ENCODE data around the gene NUMBL.
A peak's percentile ranks its signal among the peaks of the same experiment; 100 is the strongest.

The NUMBL gene

GRCh38 chr19:40702337-40703012, 12.0 kb upstream of the NUMBL start:
- H3K27ac ChIP-seq (ENCODE audit: low read length) = no peak overlapping the region
- H3K27me3 ChIP-seq (ENCODE audit: control insufficient read depth, insufficient read depth, low read length) = no peaks in the 10 kb centered on the region
- H3K4me1 ChIP-seq (ENCODE audit: control insufficient read depth, insufficient read depth, low read length) = no peaks in the 10 kb centered on the region; the same call in none of the 2 replicates
- no peaks in the 10 kb centered on the region for H3K9me3 ChIP-seq (ENCODE audit: control insufficient read depth, insufficient read depth, low read length)
- peaks cover 26% of the 10 kb centered on the region for H3K36me3 ChIP-seq (ENCODE audit: control insufficient read depth, insufficient read depth, low read length)
- WGBS (ENCODE audit: insufficient coverage, insufficient read length) = 100% methylated on average over 1 of the region's 18 CpGs
- H3K4me3 ChIP-seq (ENCODE audit: low read length) = no peak overlapping the region
- no peak for DNase-seq (ENCODE audit: low read depth, low spot score)

DNA sequence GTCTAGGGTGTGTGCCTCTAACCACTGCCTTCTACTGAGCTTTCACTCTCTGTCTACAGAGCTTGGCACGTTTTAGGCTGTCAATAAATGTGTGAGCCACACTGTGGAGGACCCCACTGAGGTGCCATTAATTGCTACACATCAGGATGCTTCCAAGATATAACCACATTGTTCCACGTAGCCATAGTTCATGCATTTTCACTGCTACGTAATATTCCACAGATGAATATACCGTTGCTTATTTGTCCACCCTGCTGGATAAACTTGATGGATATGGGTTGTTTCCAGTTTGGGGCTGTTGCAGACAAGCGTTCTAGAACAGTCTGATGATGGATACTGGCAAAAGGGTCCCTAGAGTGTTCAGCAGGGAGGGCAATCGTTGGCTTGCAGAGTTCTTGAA, 11.3 kb upstream of the NUMBL start:
- H3K36me3 ChIP-seq (ENCODE audit: control insufficient read depth, insufficient read depth, low read length) = peaks cover 26% of the 10 kb centered on the region
- H3K4me1 ChIP-seq (ENCODE audit: control insufficient read depth, insufficient read depth, low read length) = no peaks in the 10 kb centered on the region; the same call in none of the 2 replicates
- no peaks in the 10 kb centered on the region for H3K27me3 ChIP-seq (ENCODE audit: control insufficient read depth, insufficient read depth, low read length)
- WGBS (ENCODE audit: insufficient coverage, insufficient read length) = no CpG with 5 or more reads among the region's 6 CpGs
- no peak for DNase-seq (ENCODE audit: low read depth, low spot score)
- no peak overlapping the region for H3K27ac ChIP-seq (ENCODE audit: low read length)
- H3K9me3 ChIP-seq (ENCODE audit: control insufficient read depth, insufficient read depth, low read length) = no peaks in the 10 kb centered on the region
- no peak overlapping the region for H3K4me3 ChIP-seq (ENCODE audit: low read length)

DNA sequence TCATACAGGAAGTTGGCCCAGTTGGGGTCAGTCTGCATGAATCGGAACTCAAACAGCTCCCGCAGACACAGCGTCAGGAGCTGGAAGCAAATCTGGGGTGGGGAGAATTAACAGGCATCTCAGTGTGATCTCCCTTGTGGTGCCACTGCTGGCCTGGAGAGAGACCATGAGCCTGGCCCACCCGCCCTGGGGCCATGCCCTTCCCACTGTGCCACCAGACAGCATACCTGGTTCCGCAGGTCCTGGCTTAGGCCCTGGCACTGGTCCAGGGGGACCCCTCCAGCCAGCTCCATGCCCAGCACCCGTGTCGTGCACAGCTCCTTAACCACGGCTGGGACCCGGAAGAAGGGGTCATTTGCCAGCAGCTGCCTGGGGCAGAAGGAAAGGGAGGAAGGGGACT, 9.6 kb upstream of the NUMBL start:
- Histone ChIP-seq H3K4me1 (ENCODE audit: control insufficient read depth, insufficient read depth, low read length) (no peaks in the 10 kb centered on the region; the same call in none of the 2 replicates), H3K36me3 (ENCODE audit: control insufficient read depth, insufficient read depth, low read length) (peaks cover 25% of the 10 kb centered on the region)
- no CpG with 5 or more reads among the region's 9 CpGs for WGBS (ENCODE audit: insufficient coverage, insufficient read length)

GRCh38 chr19:40697007-40697406, 6.6 kb upstream of the NUMBL start:
- no peaks in the 10 kb centered on the region; the same call in 1 of the 2 replicates for H3K4me1 ChIP-seq (ENCODE audit: control insufficient read depth, insufficient read depth, low read length)
- H3K27me3 ChIP-seq (ENCODE audit: control insufficient read depth, insufficient read depth, low read length) = no peaks in the 10 kb centered on the region
- peaks cover 14% of the 10 kb centered on the region for H3K36me3 ChIP-seq (ENCODE audit: control insufficient read depth, insufficient read depth, low read length)
- H3K27ac ChIP-seq (ENCODE audit: low read length) = no peak overlapping the region
- H3K9me3 ChIP-seq (ENCODE audit: control insufficient read depth, insufficient read depth, low read length) = no peaks in the 10 kb centered on the region
- WGBS (ENCODE audit: insufficient coverage, insufficient read length) = no CpG with 5 or more reads among the region's 6 CpGs
- no peak for DNase-seq (ENCODE audit: low read depth, low spot score)
- no peak overlapping the region for H3K4me3 ChIP-seq (ENCODE audit: low read length)

More for the DNA sequence above, 9.6 kb upstream of the NUMBL start:
- H3K27ac ChIP-seq (ENCODE audit: low read length) = no peak overlapping the region
- no peak for DNase-seq (ENCODE audit: low read depth, low spot score)
- no peak overlapping the region for H3K4me3 ChIP-seq (ENCODE audit: low read length)
- H3K27me3 ChIP-seq (ENCODE audit: control insufficient read depth, insufficient read depth, low read length) = no peaks in the 10 kb centered on the region
- H3K9me3 ChIP-seq (ENCODE audit: control insufficient read depth, insufficient read depth, low read length) = no peaks in the 10 kb centered on the region

DNA sequence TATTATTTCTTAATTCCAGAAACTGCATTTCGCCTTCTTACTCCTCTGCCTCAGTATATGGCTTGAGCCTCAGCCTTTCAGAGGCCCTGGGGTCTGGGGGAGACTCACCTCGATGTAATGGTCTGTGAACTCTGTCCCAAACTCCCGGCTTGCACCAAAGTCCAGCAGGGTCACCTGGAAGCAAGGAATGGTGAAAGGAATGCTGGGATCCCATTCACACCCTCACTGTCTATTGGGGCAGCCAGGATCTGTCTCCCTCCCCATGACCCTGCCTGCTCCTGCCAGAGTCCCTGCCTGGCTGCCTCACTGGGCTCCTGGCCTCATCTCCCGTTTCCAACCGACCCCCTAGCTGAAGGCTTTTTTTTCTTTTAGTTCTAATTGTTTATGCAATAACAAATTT, 5.4 kb upstream of the NUMBL start:
- DNase-seq (ENCODE audit: low read depth, low spot score) = no peak
- no peak overlapping the region for H3K27ac ChIP-seq (ENCODE audit: low read length)
- no peaks in the 10 kb centered on the region for H3K9me3 ChIP-seq (ENCODE audit: control insufficient read depth, insufficient read depth, low read length)
- H3K36me3 ChIP-seq (ENCODE audit: control insufficient read depth, insufficient read depth, low read length) = peaks cover 9% of the 10 kb centered on the region
- WGBS (ENCODE audit: insufficient coverage, insufficient read length) = no CpG with 5 or more reads among the region's 5 CpGs
- H3K4me1 ChIP-seq (ENCODE audit: control insufficient read depth, insufficient read depth, low read length) = no peaks in the 10 kb centered on the region; the same call in 1 of the 2 replicates
- no peaks in the 10 kb centered on the region for H3K27me3 ChIP-seq (ENCODE audit: control insufficient read depth, insufficient read depth, low read length)
- no peak overlapping the region for H3K4me3 ChIP-seq (ENCODE audit: low read length)

GRCh38 chr19:40693896-40694295, 3.4 kb upstream of the NUMBL start:
- Histone ChIP-seq H3K36me3 (ENCODE audit: control insufficient read depth, insufficient read depth, low read length) (peaks cover 3% of the 10 kb centered on the region), H3K9me3 (ENCODE audit: control insufficient read depth, insufficient read depth, low read length) (no peaks in the 10 kb centered on the region), H3K4me3 (ENCODE audit: low read length) (no peak overlapping the region), H3K27ac (ENCODE audit: low read length) (no peak overlapping the region), H3K27me3 (ENCODE audit: control insufficient read depth, insufficient read depth, low read length) (no peaks in the 10 kb centered on the region), H3K4me1 (ENCODE audit: control insufficient read depth, insufficient read depth, low read length) (peaks cover 2% of the 10 kb centered on the region; the same call in 1 of the 2 replicates)
- no CpG with 5 or more reads among the region's 4 CpGs for WGBS (ENCODE audit: insufficient coverage, insufficient read length)
- DNase-seq (ENCODE audit: low read depth, low spot score) = no peak

DNA sequence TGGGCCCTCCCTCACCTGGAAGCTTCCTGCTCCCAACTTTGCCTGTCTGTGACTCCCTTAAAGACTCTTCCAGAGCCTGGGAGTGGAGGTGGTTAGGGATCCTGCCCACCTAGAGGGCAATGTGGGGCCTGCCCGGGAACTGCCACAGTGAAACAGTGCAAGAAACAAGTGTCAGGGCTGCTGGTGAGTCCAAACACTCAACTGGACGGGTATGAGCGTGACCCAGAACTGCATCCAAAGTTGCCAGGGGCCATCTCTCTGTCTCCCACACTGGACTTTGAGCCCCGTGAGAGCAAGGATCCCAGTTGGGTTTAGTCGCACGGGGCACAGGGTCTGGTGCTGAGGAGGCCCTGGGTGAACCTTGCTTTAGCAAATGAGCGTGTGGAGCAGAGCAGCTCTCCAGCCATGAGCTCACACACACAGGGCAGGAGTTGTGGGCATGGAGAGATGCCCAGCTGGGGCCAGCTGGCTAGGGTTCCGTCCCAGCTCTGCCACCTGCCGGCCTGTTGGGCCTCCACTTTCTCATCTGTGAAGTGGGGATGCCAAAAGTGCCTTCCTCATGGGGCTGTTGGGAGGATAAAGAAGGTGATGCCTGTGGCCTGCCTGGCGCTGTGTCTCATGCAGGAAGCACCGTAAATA, 2.8 kb upstream of the NUMBL start:
- WGBS (ENCODE audit: insufficient coverage, insufficient read length) = no CpG with 5 or more reads among the region's 11 CpGs
- no peaks in the 10 kb centered on the region for H3K27me3 ChIP-seq (ENCODE audit: control insufficient read depth, insufficient read depth, low read length)
- DNase-seq (ENCODE audit: low read depth, low spot score) = no peak
- peaks cover 3% of the 10 kb centered on the region for H3K36me3 ChIP-seq (ENCODE audit: control insufficient read depth, insufficient read depth, low read length)
- no peaks in the 10 kb centered on the region for H3K9me3 ChIP-seq (ENCODE audit: control insufficient read depth, insufficient read depth, low read length)
- no peak overlapping the region for H3K4me3 ChIP-seq (ENCODE audit: low read length)
- peaks cover 2% of the 10 kb centered on the region; the same call in 1 of the 2 replicates for H3K4me1 ChIP-seq (ENCODE audit: control insufficient read depth, insufficient read depth, low read length)
- no peak overlapping the region for H3K27ac ChIP-seq (ENCODE audit: low read length)

- Histone ChIP-seq H3K4me3 (ENCODE audit: low read length) (no peak overlapping the region), H3K27ac (ENCODE audit: low read length) (no peak overlapping the region), H3K4me1 (ENCODE audit: control insufficient read depth, insufficient read depth, low read length) (peaks cover 2% of the 10 kb centered on the region; the same call in 1 of the 2 replicates), H3K9me3 (ENCODE audit: control insufficient read depth, insufficient read depth, low read length) (no peaks in the 10 kb centered on the region), H3K27me3 (ENCODE audit: control insufficient read depth, insufficient read depth, low read length) (no peaks in the 10 kb centered on the region), H3K36me3 (ENCODE audit: control insufficient read depth, insufficient read depth, low read length) (peaks cover 3% of the 10 kb centered on the region)
- no peak for DNase-seq (ENCODE audit: low read depth, low spot score)
- no CpG with 5 or more reads among the region's 14 CpGs for WGBS (ENCODE audit: insufficient coverage, insufficient read length)
Measured at GRCh38 chr19:40692212-40692551, 1.7 kb upstream of the NUMBL start.

GRCh38 chr19:40691421-40692211, 1.2 kb upstream of the NUMBL start:
- no CpG with 5 or more reads among the region's 24 CpGs for WGBS (ENCODE audit: insufficient coverage, insufficient read length)
- Histone ChIP-seq H3K4me3 (ENCODE audit: low read length) (no peak overlapping the region; the same call in 1 of the 2 replicates), H3K9me3 (ENCODE audit: control insufficient read depth, insufficient read depth, low read length) (no peaks in the 10 kb centered on the region), H3K27ac (ENCODE audit: low read length) (no peak overlapping the region), H3K27me3 (ENCODE audit: control insufficient read depth, insufficient read depth, low read length) (no peaks in the 10 kb centered on the region), H3K36me3 (ENCODE audit: control insufficient read depth, insufficient read depth, low read length) (peaks cover 3% of the 10 kb centered on the region), H3K4me1 (ENCODE audit: control insufficient read depth, insufficient read depth, low read length) (peaks cover 2% of the 10 kb centered on the region; the same call in 1 of the 2 replicates)
- no peak for DNase-seq (ENCODE audit: low read depth, low spot score)

GRCh38 chr19:40690693-40691420, 406 bp upstream of the NUMBL start:
- peak overlapping the region; percentile 62; the same call in 1 of the 2 replicates for H3K4me3 ChIP-seq (ENCODE audit: low read length)
- peaks cover 7% of the 10 kb centered on the region for H3K36me3 ChIP-seq (ENCODE audit: control insufficient read depth, insufficient read depth, low read length)
- H3K4me1 ChIP-seq (ENCODE audit: control insufficient read depth, insufficient read depth, low read length) = peaks cover 2% of the 10 kb centered on the region; the same call in 1 of the 2 replicates
- no peak for DNase-seq (ENCODE audit: low read depth, low spot score)
- no CpG with 5 or more reads among the region's 56 CpGs for WGBS (ENCODE audit: insufficient coverage, insufficient read length)
- no peaks in the 10 kb centered on the region for H3K27me3 ChIP-seq (ENCODE audit: control insufficient read depth, insufficient read depth, low read length)
- H3K27ac ChIP-seq (ENCODE audit: low read length) = no peak overlapping the region
- H3K9me3 ChIP-seq (ENCODE audit: control insufficient read depth, insufficient read depth, low read length) = no peaks in the 10 kb centered on the region
